ENCODE data around the gene PSMB10. TPM values are rescaled to one million over a fixed set of nuclear protein-coding genes. Genes with fewer than 3 reads are reported as not detected.
"Not testable (repeated sequence)": the region's sequence is repeated elsewhere in the genome, so short reads cannot be mapped to it uniquely, and the experiment has no call there.

The PSMB10 gene
- total RNA-seq, 1 experiment from 2014 or later = 79.3 TPM

DNA sequence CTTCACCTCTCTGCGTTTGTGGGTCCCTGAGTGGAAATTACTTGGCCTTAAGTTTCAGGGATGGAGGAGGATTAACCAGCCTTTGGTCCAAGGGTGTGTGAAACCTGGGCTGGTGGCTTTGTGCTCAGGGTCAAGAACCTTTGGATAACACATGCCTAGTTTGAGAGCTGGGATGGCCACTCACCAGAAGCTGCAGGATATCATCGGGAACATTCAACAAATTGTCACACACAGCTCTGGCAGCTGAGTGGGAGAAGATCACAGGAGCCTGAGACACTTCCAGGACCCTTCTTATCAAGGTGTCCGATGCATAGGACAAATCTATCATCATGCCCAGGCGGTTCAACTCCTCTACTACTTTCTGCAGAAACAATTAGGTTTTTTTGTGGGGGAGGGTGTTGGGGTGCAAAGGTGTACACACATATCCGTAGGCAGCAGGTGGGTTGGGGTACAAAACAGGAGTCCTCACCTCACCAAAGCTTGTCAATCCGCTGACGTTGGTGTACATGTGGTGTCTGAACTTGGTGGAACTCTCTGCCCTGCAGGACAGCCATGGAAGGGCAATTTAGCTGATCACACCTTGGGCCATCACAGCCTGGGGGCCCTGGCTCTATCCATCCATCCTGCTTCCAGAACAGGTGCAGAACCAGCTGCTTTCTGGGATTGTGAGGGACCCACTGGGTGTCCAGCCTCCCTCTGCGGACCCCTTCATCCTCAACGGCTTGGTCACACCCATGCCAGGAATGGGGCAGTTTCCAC lies 41.0 kb upstream of the PSMB10 start:
- no peak overlapping the region for H3K4me3 Mint-ChIP-seq (ENCODE audit: low read depth, unreplicated experiment)
- BruUV-seq (replicated peaks) = no TSS peak
- no peaks in the 10 kb centered on the region for H3K4me1 Mint-ChIP-seq (ENCODE audit: low read depth, unreplicated experiment)
- peaks cover 34% of the 10 kb centered on the region for H3K27me3 Mint-ChIP-seq (ENCODE audit: unreplicated experiment)
- H3K27ac Mint-ChIP-seq (ENCODE audit: unreplicated experiment) = no peak overlapping the region
- intact Hi-C loops (cut with micrococcal nuclease; ENCODE audit: unreplicated experiment) = no loop called here
- CTCF ChIA-PET = no interaction called here
- H3K9me3 Mint-ChIP-seq (ENCODE audit: low read depth, unreplicated experiment) = no peaks in the 10 kb centered on the region
- DNase-seq = no peak
- H3K36me3 Mint-ChIP-seq (ENCODE audit: insufficient read depth, unreplicated experiment) = no peaks in the 10 kb centered on the region
- TF ChIP-seq, protein P1, sequence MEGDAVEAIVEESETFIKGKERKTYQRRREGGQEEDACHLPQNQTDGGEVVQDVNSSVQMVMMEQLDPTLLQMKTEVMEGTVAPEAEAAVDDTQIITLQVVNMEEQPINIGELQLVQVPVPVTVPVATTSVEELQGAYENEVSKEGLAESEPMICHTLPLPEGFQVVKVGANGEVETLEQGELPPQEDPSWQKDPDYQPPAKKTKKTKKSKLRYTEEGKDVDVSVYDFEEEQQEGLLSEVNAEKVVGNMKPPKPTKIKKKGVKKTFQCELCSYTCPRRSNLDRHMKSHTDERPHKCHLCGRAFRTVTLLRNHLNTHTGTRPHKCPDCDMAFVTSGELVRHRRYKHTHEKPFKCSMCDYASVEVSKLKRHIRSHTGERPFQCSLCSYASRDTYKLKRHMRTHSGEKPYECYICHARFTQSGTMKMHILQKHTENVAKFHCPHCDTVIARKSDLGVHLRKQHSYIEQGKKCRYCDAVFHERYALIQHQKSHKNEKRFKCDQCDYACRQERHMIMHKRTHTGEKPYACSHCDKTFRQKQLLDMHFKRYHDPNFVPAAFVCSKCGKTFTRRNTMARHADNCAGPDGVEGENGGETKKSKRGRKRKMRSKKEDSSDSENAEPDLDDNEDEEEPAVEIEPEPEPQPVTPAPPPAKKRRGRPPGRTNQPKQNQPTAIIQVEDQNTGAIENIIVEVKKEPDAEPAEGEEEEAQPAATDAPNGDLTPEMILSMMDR (IDR thresholded peaks at IDR 0.05; ENCODE audit: unreplicated experiment) = no peak

DNA sequence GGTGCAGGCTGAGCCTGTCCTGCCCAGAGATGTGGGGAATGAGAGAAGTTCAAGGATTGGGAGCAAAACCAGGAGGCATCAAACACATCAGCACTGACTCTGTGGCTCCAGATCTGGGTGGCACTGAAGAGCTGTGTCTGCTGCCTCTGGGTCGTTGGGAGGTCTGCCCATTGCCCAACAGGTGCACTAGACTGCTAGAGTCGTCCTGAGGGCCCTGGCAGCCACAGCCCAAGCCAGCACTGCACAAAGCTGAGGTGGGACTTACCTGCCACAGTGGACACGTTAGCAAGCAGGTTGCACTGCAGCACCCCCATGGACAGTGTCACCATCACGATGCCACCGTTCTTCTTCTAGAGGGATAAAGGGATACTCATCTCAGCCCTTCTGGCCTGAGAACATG lies 40.4 kb upstream of the PSMB10 start:
- DNase-seq = no peak
- BruUV-seq (replicated peaks) = no TSS peak

DNA sequence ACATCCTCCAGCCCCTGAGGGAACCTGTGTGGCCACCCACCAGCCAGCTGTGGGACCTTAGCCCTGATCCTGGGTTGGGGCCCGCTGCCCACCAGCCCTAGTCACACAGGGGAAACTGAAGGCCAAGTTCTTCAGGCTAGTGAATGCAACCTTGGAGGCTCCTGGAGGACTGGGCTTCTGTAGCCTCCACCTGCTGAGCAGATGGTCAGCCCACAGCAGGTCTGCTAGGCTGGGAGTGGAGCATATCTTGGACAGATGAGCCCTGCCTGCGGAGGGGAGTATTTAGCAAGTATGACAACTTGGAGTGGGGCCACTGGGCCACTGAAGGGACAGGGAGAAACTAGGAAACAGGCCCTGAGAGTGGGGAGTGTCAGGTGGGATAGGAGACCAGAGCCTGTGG lies 39.6 kb upstream of the PSMB10 start:
- H3K36me3 Mint-ChIP-seq (ENCODE audit: insufficient read depth, unreplicated experiment) = no peaks in the 10 kb centered on the region
- CTCF ChIA-PET = no interaction called here
- intact Hi-C loops (cut with micrococcal nuclease; ENCODE audit: unreplicated experiment) = no loop called here
- no peaks in the 10 kb centered on the region for H3K4me1 Mint-ChIP-seq (ENCODE audit: low read depth, unreplicated experiment)
- no peak overlapping the region for H3K27ac Mint-ChIP-seq (ENCODE audit: unreplicated experiment)
- H3K27me3 Mint-ChIP-seq (ENCODE audit: unreplicated experiment) = peaks cover 31% of the 10 kb centered on the region
- no peaks in the 10 kb centered on the region for H3K9me3 Mint-ChIP-seq (ENCODE audit: low read depth, unreplicated experiment)
- no peak overlapping the region for H3K4me3 Mint-ChIP-seq (ENCODE audit: low read depth, unreplicated experiment)
- TF ChIP-seq, protein P1 (IDR thresholded peaks at IDR 0.05; ENCODE audit: unreplicated experiment) = no peak
- no TSS peak for BruUV-seq (replicated peaks)
- DNase-seq = no peak

More for the DNA sequence above, 40.4 kb upstream of the PSMB10 start:
- Mint-ChIP-seq H3K36me3 (ENCODE audit: insufficient read depth, unreplicated experiment) (no peaks in the 10 kb centered on the region), H3K27ac (ENCODE audit: unreplicated experiment) (no peak overlapping the region), H3K9me3 (ENCODE audit: low read depth, unreplicated experiment) (no peaks in the 10 kb centered on the region), H3K4me1 (ENCODE audit: low read depth, unreplicated experiment) (no peaks in the 10 kb centered on the region), H3K4me3 (ENCODE audit: low read depth, unreplicated experiment) (no peak overlapping the region), H3K27me3 (ENCODE audit: unreplicated experiment) (peaks cover 31% of the 10 kb centered on the region)
- TF ChIP-seq, protein P1 (IDR thresholded peaks at IDR 0.05; ENCODE audit: unreplicated experiment) = no peak
- intact Hi-C loops (cut with micrococcal nuclease; ENCODE audit: unreplicated experiment) = no loop called here
- CTCF ChIA-PET = no interaction called here

DNA sequence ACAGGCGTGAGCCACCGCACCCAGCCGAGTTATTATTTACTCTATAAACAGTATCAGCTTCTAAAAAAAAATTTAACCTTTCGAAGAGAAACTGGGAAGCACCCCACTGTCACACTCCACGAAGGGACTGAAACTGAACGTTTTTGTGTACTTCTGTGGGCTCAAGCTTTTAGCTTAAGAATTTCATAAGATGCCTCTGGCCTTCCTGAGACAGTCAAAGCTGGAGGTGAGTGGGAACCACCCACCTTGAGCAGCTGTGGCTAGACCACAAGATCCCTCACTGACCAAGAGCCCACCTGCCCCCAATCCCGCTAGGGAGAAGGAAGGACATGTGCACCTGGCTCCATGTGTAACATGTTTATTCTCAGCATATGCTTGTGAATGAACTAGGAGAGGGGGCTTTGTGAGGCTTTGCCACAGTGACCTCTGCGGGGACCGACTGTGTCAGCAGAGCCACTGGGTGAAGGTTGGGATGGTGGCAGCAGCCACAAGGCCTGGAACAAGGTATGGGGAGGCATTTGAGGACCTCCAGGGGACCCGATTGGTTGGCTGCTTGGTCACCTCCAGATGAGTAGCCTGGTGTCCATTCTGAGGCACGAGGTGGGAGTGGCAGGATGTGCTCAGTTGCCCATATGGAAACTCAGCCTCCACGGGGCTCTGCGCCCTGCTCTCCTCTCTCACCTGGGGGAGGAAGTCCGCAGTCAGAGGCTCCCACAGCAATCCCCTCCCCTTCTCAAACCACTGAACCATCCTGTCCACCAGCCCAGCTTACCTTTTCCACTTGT lies 38.9 kb upstream of the PSMB10 start:
- CTCF ChIA-PET = no interaction called here

DNA sequence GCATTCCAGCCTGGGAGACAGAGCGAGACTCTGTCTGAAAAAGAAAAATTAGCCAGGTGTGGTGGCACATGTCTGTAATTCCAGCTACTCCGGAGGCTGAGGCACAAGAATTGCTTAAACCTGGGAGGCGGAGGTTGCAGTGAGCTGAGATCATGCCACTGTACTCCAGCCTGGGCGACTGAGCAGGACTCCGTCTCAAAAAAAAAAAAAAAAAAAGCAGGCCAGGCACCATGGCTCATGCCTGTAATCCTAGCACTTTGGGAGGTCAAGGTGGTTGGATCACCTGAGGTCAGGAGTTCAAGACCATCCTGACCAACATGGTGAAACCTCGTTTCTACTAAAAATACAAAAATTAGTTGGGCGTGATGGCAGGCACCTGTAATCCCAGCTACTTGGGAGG lies 35.6 kb upstream of the PSMB10 start:
- intact Hi-C loops (cut with micrococcal nuclease; ENCODE audit: unreplicated experiment); BruUV-seq (replicated peaks); H3K27ac Mint-ChIP-seq (ENCODE audit: unreplicated experiment); DNase-seq; H3K4me3 Mint-ChIP-seq (ENCODE audit: low read depth, unreplicated experiment); H3K9me3 Mint-ChIP-seq (ENCODE audit: low read depth, unreplicated experiment): not testable (repeated sequence)
- Mint-ChIP-seq H3K27me3 (ENCODE audit: unreplicated experiment) (peaks cover 20% of the 10 kb centered on the region), H3K4me1 (ENCODE audit: low read depth, unreplicated experiment) (peaks cover 18% of the 10 kb centered on the region), H3K36me3 (ENCODE audit: insufficient read depth, unreplicated experiment) (peaks cover 27% of the 10 kb centered on the region)
- CTCF ChIA-PET = interaction anchor here (0.6 to 0.7 kb wide), 2 partner anchors 37 to 99 kb away, joined by 3 to 9 read pairs; no protein-coding TSS in a partner anchor

More for the DNA sequence above, 38.9 kb upstream of the PSMB10 start:
- Mint-ChIP-seq H3K36me3 (ENCODE audit: insufficient read depth, unreplicated experiment) (no peaks in the 10 kb centered on the region), H3K4me3 (ENCODE audit: low read depth, unreplicated experiment) (no peak overlapping the region), H3K9me3 (ENCODE audit: low read depth, unreplicated experiment) (no peaks in the 10 kb centered on the region), H3K27ac (ENCODE audit: unreplicated experiment) (no peak overlapping the region), H3K4me1 (ENCODE audit: low read depth, unreplicated experiment) (no peaks in the 10 kb centered on the region), H3K27me3 (ENCODE audit: unreplicated experiment) (peaks cover 31% of the 10 kb centered on the region)
- TF ChIP-seq, protein P1 (IDR thresholded peaks at IDR 0.05; ENCODE audit: unreplicated experiment) = no peak
- no peak for DNase-seq
- intact Hi-C loops (cut with micrococcal nuclease; ENCODE audit: unreplicated experiment) = no loop called here
- no TSS peak for BruUV-seq (replicated peaks)

All from Calu3 (cell line).